Measurements from ENCODE around the gene SLC25A21.
"Not testable (repeated sequence)": the region's sequence is repeated elsewhere in the genome, so short reads cannot be mapped to it uniquely, and the experiment has no call there.

SLC25A21 gene

DNA sequence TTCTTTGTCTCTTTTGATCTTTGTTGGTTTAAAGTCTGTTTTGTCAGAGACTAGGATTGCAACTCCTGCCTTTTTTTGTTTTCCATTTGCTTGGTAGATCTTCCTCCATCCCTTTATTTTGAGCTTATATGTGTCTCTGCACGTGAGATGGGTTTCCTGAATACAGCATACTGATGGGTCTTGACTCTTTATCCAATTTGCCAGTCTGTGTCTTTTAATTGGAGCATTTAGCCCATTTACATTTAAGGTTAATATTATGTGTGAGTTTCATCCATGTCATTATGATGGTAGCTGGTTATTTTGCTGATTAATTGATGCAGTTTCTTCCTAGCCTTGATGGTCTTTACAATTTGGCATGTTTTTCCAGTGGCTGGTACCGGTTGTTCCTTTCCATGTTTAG, 276.1 kb downstream of the SLC25A21 start:
- H3K27me3 Mint-ChIP-seq; H3K9me3 Mint-ChIP-seq; H3K36me3 Mint-ChIP-seq (ENCODE audit: low read depth); DNase-seq; H3K27ac Mint-ChIP-seq; H3K4me3 Mint-ChIP-seq; H3K4me1 Mint-ChIP-seq (ENCODE audit: low read depth): not testable (repeated sequence)

DNA sequence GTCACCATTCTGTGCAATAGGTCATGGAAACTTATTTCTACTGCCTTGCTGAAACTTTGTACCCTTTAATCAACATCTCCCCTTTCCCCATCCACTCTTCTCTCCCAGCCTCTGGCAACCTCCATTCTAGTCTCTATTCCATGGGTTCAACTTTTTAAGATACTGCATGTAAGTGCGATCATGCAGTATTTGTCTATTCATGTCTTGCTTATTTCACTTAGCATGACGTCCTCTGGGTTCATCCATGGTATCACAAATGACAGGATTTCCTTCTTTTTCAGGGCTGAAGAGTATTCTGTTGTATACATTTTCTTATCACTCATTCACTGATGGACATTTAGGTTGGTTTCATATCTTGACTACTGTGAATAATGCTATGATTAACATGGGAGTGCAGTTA, 288.4 kb downstream of the SLC25A21 start:
- Mint-ChIP-seq H3K27ac (no peak overlapping the region), H3K4me3 (no peak overlapping the region), H3K9me3 (peaks cover 10% of the 10 kb centered on the region), H3K36me3 (ENCODE audit: low read depth) (no peaks in the 10 kb centered on the region), H3K4me1 (ENCODE audit: low read depth) (no peaks in the 10 kb centered on the region), H3K27me3 (no peaks in the 10 kb centered on the region)
- DNase-seq = no peak

DNA sequence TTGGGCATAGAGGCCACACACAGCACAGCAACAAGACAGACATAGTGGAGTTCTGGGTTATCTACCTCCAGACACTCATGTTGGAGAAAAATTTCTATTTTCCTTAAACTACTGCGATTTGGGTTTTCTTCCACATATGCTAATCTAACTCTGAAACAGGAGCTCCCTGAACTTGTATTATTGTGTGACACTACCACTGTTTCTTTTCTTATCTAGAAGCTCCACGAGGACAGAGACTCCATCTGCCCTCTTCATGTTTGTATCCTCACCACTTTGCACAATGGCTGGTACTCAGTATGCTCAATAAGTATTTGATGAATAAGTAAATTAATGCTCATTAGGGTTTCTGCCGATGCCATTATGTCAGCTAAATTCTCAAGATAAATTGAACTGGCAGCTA, 292.1 kb downstream of the SLC25A21 start:
- no peaks in the 10 kb centered on the region for H3K4me1 Mint-ChIP-seq (ENCODE audit: low read depth)

DNA sequence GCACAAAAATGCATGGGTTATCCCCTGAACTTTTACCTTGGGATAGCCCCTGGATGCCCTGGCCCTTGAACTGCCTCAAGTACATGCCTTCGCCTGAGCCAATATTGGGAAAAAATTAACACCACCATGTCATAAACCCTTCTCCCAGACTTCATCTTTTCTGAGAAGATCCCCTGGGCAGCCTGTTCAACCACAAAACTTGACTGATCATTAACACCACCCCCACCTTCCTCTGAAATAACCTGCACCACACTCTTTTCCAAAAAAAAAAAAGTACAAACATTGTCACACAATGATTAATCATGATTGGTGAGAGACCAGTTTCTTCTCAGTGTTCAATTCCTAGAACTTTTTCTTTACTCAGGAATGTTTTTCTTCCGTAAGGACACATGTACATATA, 292.8 kb downstream of the SLC25A21 start:
- Mint-ChIP-seq H3K27me3 (no peaks in the 10 kb centered on the region), H3K36me3 (ENCODE audit: low read depth) (no peaks in the 10 kb centered on the region), H3K27ac (no peak overlapping the region), H3K4me1 (ENCODE audit: low read depth) (no peaks in the 10 kb centered on the region), H3K9me3 (peaks cover 5% of the 10 kb centered on the region), H3K4me3 (no peak overlapping the region)
- DNase-seq = no peak

More for the DNA sequence above, 292.1 kb downstream of the SLC25A21 start:
- Mint-ChIP-seq H3K4me3 (no peak overlapping the region), H3K27ac (no peak overlapping the region), H3K9me3 (peaks cover 10% of the 10 kb centered on the region), H3K36me3 (ENCODE audit: low read depth) (no peaks in the 10 kb centered on the region), H3K27me3 (no peaks in the 10 kb centered on the region)
- no peak for DNase-seq

DNA sequence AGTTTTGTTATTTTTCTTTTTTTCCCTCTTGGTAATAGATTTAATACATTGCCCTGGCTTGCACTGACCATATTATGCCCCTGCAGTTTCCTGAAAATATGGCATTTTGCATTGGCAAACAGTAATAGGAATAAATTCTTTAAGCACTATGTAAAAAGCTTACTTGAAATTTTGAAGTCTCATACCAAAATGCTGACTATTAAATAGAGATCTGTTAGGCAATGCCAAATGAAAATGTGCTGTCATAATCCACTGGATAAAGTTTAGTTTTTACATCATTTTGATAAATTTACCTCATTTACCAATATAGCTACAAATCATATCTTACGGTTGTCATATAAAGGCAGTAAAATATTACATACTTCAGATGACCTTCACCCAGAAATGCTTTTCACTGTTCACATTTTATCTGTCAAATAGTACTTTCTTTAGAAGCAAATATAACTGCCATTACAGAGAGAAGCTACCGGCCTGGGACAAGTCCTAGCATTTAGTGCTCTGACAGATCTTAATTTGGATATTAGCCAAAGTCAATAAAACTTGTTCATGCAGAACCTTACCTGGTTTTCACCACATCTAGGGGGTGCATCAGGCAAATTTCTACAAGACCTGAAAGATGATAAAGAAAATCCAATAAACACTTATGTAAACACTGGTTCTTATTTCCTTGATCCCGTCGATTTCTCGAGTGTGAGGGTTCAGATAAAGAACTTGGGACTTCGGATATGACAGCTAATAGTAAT, 297.8 kb downstream of the SLC25A21 start:
- no peak overlapping the region for H3K4me3 Mint-ChIP-seq
- no peaks in the 10 kb centered on the region for H3K36me3 Mint-ChIP-seq (ENCODE audit: low read depth)
- H3K9me3 Mint-ChIP-seq = peaks cover 4% of the 10 kb centered on the region
- H3K27ac Mint-ChIP-seq = no peak overlapping the region
- no peaks in the 10 kb centered on the region for H3K27me3 Mint-ChIP-seq
- no peak for DNase-seq
- no peaks in the 10 kb centered on the region for H3K4me1 Mint-ChIP-seq (ENCODE audit: low read depth)

DNA sequence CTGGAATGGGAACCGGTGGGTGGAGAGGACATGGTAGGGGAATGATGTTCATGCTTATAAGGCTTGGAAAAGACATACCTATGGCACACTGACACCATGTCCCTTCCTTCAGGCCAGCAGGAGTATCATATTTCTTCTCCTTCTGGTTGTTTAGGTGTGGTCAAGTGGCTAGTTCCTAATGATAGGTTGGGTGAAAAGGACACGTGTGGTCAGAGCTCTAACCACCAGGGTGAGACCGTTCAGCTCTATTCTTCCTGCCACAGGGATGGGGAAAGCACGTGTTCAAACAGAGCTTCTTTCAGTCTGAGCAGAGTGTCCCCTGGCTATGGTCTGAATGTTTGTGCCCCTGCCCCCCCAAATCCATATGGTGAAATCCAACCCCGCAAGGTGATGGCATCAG, 301.6 kb downstream of the SLC25A21 start:
- Mint-ChIP-seq H3K4me3 (no peak overlapping the region), H3K36me3 (ENCODE audit: low read depth) (no peaks in the 10 kb centered on the region), H3K9me3 (peaks cover 10% of the 10 kb centered on the region), H3K27ac (no peak overlapping the region), H3K4me1 (ENCODE audit: low read depth) (no peaks in the 10 kb centered on the region), H3K27me3 (no peaks in the 10 kb centered on the region)
- no peak for DNase-seq

DNA sequence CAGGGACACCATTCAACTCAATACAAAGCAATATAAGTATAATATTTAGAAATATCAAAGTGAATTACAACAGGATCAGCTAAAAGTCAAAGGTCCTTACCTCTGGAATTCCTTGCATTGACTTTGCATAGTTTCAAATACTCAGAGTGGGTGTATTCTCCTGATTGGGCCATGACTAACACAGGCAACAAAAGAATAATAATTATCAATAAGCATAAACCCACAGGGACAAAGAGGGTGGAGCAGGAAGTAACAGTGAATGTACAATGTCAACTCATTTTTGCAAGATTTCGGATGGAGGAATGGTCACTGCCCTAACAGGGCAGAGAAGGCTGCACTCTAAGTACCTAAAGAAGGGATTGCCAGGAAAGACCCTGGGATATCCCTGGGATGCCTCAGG, 303.3 kb downstream of the SLC25A21 start:
- Mint-ChIP-seq H3K27me3 (no peaks in the 10 kb centered on the region), H3K9me3 (peaks cover 14% of the 10 kb centered on the region), H3K27ac (no peak overlapping the region), H3K36me3 (ENCODE audit: low read depth) (no peaks in the 10 kb centered on the region), H3K4me1 (ENCODE audit: low read depth) (no peaks in the 10 kb centered on the region), H3K4me3 (no peak overlapping the region)
- DNase-seq = no peak

DNA sequence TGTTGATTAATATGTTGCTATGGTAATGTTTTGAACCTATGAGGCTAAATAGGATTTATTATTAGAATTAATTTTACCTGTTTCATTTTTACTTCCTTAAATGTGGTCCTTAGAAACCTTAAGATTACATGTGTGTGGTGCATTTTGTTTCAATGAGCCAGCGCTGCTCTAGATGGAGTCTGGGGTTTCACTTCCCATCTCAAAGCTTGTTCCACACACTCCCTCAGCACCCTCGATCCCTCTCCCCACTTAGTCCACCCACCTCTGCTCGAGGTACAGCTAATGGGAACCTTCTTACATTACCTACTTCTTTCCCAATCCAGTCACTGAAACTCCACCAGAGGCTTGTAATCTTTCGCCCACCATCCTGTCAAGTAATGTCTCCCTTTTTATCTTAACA, 305.5 kb downstream of the SLC25A21 start:
- no peak overlapping the region for H3K27ac Mint-ChIP-seq
- H3K27me3 Mint-ChIP-seq = no peaks in the 10 kb centered on the region
- no peaks in the 10 kb centered on the region for H3K4me1 Mint-ChIP-seq (ENCODE audit: low read depth)
- H3K9me3 Mint-ChIP-seq = peaks cover 17% of the 10 kb centered on the region
- no peaks in the 10 kb centered on the region for H3K36me3 Mint-ChIP-seq (ENCODE audit: low read depth)
- no peak for DNase-seq
- no peak overlapping the region for H3K4me3 Mint-ChIP-seq

DNA sequence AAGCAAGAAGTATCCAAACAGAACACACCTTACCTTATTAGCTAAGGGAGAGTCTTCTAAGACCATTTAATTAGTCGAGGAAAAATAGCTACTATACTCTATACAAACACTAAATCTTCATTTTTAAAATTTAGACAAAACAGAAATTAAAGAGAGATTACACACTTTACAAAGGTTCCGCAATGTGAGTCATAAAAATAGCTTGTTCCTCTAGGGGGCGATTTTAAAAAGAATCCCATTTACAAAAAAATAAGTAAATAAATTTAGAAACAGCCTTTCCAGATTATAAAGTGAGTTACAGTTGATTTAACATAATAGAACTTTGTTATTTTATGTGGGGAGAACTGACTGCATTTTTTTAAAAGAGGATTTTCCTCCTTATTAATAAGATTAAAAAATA, 309.1 kb downstream of the SLC25A21 start:
- Mint-ChIP-seq H3K4me1 (ENCODE audit: low read depth) (no peaks in the 10 kb centered on the region), H3K9me3 (peaks cover 14% of the 10 kb centered on the region), H3K27ac (no peak overlapping the region), H3K36me3 (ENCODE audit: low read depth) (no peaks in the 10 kb centered on the region), H3K27me3 (no peaks in the 10 kb centered on the region), H3K4me3 (no peak overlapping the region)
- DNase-seq = no peak

DNA sequence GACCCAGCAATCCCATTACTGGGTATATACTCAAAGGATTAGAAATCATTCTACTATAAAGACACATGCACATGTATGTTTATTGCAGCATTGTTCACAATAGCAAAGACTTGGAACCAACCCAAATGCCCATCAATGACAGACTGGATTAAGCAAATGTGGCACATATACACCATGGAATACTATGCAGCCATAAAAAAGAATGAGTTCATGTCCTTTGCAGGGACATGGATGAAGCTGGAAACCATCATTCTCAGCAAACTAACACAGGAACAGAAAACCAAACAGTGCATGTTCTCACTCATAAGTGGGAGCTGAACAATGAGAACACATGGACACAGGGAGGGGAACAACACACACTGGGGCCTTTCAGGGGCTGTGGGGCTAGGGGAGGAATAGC, 310.2 kb downstream of the SLC25A21 start:
- not testable (repeated sequence) for H3K27ac Mint-ChIP-seq, H3K27me3 Mint-ChIP-seq

DNA sequence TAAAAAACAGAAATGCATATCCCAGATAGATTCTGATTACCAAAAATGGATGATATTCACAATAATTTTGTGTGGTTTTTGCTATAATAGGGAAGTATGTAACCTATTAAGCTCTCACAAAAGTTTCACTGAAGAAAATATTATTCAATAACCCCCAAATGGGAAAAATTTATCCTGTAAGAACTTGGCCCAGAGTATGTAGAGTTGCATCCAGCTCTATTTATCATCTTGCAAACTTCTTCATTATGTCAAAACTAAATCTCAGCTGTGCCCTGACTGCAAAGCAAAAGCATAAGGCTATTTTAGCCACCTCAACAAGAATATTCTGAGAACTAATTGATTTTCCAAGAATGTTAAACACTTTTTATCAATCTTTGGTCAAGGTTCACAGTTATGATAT, 311.6 kb downstream of the SLC25A21 start:
- H3K27me3 Mint-ChIP-seq = no peaks in the 10 kb centered on the region
- no peak overlapping the region for H3K27ac Mint-ChIP-seq
- peaks cover 11% of the 10 kb centered on the region for H3K9me3 Mint-ChIP-seq
- no peaks in the 10 kb centered on the region for H3K36me3 Mint-ChIP-seq (ENCODE audit: low read depth)
- no peak for DNase-seq
- no peaks in the 10 kb centered on the region for H3K4me1 Mint-ChIP-seq (ENCODE audit: low read depth)
- no peak overlapping the region for H3K4me3 Mint-ChIP-seq

More for the DNA sequence above, 310.2 kb downstream of the SLC25A21 start:
- not testable (repeated sequence) for H3K36me3 Mint-ChIP-seq (ENCODE audit: low read depth); DNase-seq; H3K4me1 Mint-ChIP-seq (ENCODE audit: low read depth); H3K4me3 Mint-ChIP-seq
- H3K9me3 Mint-ChIP-seq = peaks cover 13% of the 10 kb centered on the region

DNA sequence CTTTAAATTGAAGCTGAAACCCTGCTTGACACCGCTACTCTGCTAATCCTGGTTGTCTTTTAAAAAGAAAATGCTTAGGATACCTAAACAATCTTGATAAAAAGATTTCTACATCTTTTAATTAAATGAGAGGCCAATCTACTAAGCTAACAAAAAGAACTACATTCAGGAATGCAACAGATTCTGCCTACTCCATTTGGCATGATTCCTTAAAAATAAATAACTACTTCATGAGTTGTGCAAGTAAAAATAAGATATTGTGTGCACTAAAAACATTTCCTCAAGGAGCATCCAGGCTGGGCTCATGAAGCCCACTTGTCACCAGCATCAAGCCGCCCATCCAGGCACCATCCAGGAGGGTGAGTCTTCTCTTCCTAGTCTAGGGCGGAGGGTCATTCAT, 313.3 kb downstream of the SLC25A21 start:
- no peak overlapping the region for H3K4me3 Mint-ChIP-seq
- H3K27ac Mint-ChIP-seq = no peak overlapping the region
- H3K4me1 Mint-ChIP-seq (ENCODE audit: low read depth) = no peaks in the 10 kb centered on the region
- H3K9me3 Mint-ChIP-seq = peaks cover 7% of the 10 kb centered on the region
- H3K36me3 Mint-ChIP-seq (ENCODE audit: low read depth) = no peaks in the 10 kb centered on the region
- DNase-seq = no peak
- H3K27me3 Mint-ChIP-seq = no peaks in the 10 kb centered on the region

DNA sequence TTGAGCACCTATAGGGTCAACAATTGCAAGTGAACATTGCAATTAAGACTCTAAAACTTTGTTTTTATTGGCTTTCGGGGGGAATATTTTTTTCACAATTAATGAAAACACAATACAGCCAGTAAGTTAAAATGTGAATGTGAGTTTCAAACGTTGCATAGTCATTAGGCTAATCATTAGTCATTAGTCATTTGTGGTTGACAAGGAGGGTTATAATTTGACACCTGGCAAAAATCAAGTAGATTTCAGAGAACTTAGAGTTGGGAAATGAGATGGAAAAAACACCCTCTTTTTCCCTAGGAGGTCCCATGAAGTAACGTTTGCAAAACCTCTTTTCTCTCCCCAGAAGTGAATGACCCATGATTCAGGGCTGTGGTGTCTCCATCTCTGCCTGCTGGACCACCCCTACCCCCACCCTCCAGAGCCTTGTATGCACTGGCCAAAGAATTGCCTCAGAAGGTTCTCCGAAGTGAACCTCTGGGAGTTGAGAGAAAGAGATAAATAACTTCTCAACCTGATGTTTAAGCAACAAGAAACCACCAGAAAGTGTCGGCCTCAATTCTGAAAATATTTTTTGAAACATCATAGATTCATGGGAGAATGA, 314.5 kb downstream of the SLC25A21 start:
- no peak for DNase-seq
- Mint-ChIP-seq H3K4me1 (ENCODE audit: low read depth) (no peaks in the 10 kb centered on the region), H3K9me3 (peaks cover 5% of the 10 kb centered on the region), H3K27me3 (no peaks in the 10 kb centered on the region), H3K36me3 (ENCODE audit: low read depth) (no peaks in the 10 kb centered on the region), H3K27ac (no peak overlapping the region), H3K4me3 (no peak overlapping the region)

DNA sequence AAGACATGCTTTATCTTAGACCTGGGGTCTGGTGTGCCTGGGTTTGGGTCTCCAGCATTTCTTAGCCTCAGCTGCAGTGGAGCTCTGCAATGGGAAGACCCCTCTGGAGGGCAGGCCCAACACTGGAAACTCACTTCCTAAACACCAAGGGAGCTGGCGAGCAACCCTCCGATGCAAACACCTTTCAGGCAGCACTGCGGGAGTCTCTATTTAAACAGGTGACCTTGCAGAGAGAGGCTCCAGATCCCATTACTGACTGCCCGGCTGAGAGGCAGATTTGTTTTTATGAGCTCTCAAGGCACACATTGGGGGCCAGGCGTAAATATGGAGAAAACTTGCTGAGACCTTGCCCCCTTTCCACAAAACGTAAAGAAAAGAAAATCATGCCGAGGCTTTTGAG, 315.3 kb downstream of the SLC25A21 start:
- no peaks in the 10 kb centered on the region for H3K36me3 Mint-ChIP-seq (ENCODE audit: low read depth)
- peaks cover 4% of the 10 kb centered on the region for H3K9me3 Mint-ChIP-seq
- H3K27ac Mint-ChIP-seq = no peak overlapping the region
- H3K4me3 Mint-ChIP-seq = no peak overlapping the region
- DNase-seq = no peak
- H3K27me3 Mint-ChIP-seq = no peaks in the 10 kb centered on the region
- no peaks in the 10 kb centered on the region for H3K4me1 Mint-ChIP-seq (ENCODE audit: low read depth)

DNA sequence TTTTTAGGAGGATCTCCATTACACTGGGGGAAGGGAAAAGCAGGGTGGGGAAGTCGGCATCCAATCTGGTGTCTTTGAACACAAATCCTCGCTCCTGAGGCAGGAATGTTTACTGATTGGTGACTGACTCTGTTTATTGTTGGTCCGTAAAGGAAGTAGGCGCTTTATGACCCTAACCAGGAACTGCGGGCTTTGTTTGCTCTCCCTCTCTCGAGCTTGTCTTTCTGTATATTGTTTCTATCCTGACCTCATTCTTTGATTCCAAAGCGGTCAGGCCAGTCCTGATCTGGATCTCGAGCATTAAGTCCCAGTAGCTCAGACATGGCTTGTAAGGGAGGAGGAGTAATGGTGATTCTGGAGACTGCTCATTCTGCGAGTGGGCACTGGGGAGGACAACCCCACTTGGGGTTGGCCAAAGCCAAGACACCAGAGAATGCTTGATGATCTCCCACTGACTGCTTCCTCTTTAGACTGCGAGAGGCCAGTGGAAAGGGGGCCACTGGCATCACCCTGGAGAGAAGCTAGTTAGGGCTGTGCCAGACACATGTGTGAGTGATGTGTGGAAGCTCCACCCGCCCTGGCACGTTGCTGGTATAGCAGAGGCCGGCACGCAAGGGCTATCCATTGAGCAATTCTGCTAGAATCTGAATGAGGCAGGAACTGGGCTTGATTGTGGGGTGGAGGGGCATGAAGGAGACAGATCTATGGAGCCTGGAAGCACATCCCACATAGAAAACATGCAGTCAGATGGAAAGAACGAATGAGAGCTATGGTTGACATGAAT, 316.1 kb downstream of the SLC25A21 start:
- Mint-ChIP-seq H3K4me1 (ENCODE audit: low read depth) (no peaks in the 10 kb centered on the region), H3K36me3 (ENCODE audit: low read depth) (no peaks in the 10 kb centered on the region), H3K27me3 (no peaks in the 10 kb centered on the region), H3K9me3 (peaks cover 4% of the 10 kb centered on the region), H3K4me3 (no peak overlapping the region), H3K27ac (no peak overlapping the region)
- DNase-seq = no peak

Data from activated T-cell treated with anti-CD3 and anti-CD28 coated beads, Interleukin-2, amount 50 U/mL, for 24 hours (primary cell).